ENCODE results near the gene GALNT10.
"Not testable (repeated sequence)": the region's sequence is repeated elsewhere in the genome, so short reads cannot be mapped to it uniquely, and the experiment has no call there.

Gene GALNT10

DNA sequence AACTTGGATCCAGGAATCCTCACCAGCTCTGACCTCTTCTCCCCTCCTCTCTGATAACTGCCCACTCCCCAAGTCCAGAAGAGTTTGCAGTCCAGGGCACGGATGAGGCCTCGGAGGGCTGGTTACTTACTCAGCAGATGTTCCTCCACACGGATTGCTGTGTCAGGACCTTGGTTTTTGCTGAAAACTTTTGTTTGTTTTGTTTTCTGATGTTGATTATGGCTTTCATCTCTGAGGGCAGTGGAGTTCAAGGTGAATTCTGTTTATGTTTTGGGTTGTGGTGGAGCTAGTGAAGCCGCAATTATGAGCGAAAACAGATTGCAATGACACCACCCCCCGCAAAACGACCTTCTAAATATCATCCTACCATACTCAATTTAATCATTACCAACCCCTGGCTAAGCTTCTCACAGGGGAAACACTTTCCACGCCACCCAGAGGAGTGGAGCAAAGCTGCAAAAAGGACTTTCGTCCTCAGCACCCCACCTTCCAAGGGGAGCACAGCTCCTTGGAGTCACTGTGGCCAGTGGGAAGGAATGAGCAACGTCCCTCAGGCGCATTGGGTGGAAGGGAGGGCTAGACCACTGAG, 162.5 kb downstream of the GALNT10 start:
- DNase-seq (ENCODE audit: extremely low read depth, low read depth): peak; percentile 44
- TF ChIP-seq, protein P1, sequence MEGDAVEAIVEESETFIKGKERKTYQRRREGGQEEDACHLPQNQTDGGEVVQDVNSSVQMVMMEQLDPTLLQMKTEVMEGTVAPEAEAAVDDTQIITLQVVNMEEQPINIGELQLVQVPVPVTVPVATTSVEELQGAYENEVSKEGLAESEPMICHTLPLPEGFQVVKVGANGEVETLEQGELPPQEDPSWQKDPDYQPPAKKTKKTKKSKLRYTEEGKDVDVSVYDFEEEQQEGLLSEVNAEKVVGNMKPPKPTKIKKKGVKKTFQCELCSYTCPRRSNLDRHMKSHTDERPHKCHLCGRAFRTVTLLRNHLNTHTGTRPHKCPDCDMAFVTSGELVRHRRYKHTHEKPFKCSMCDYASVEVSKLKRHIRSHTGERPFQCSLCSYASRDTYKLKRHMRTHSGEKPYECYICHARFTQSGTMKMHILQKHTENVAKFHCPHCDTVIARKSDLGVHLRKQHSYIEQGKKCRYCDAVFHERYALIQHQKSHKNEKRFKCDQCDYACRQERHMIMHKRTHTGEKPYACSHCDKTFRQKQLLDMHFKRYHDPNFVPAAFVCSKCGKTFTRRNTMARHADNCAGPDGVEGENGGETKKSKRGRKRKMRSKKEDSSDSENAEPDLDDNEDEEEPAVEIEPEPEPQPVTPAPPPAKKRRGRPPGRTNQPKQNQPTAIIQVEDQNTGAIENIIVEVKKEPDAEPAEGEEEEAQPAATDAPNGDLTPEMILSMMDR (IDR thresholded peaks at IDR 0.05; ENCODE audit: low read depth, low read length): no peak; the same call in none of the 2 replicates

DNA sequence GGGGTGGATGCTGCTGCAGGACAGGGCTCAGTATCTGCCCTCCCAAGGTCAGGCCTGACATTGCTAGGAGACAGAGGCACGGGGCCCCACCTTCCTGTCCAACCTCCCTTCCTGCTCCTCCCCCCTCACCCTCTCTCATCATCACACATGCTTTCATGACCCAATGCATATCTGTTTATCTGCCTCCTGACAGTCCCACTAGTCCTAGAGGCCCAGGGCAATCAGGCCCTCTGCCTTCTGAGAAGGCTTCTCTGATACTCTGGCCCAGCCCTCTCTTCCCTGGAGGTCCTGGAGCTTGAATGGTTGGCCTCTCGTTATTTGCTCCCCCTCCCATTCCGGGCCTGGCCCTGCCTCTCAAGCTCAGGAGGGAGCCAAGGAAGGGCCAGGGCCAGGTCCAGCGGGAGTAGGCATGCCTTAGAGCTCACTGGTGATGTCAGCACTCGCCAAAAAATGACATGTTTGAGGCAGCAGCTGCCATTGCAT, 164.6 kb downstream of the GALNT10 start:
- no peak for DNase-seq (ENCODE audit: extremely low read depth, low read depth)
- TF ChIP-seq, protein P1 (IDR thresholded peaks at IDR 0.05; ENCODE audit: low read depth, low read length): no peak

DNA sequence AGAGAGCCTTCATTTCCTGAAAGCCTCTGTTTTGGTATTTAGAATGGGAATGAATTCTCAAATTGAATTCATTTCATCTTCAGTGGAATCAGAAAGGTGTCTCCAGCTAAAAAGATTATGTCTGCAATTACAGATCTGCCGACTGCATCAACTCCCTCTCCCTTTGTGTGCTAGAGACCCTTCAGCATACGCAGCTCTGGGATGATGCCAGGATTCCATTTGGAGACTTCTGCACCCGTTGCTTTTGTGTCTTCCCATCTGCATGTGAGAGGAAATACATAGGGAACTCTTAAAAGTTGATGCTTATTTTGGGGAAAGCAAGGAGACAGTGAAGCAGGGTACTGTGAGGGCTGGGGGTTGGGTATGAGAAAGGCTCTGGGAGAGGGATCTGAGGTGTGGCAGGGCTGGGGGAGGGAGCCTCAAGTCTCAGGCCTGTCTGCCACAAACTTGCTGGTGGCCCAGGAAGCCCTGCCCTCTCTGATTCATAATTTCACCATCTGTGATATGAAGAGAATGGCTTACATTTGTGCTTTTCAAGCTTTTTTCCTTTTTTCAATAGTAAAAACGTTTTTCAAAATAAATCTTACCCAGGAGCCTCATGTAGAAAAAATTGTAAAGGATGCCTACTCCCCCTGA, 165.6 kb downstream of the GALNT10 start:
- DNase-seq (ENCODE audit: extremely low read depth, low read depth): no peak
- TF ChIP-seq, protein P1 (IDR thresholded peaks at IDR 0.05; ENCODE audit: low read depth, low read length): no peak

DNA sequence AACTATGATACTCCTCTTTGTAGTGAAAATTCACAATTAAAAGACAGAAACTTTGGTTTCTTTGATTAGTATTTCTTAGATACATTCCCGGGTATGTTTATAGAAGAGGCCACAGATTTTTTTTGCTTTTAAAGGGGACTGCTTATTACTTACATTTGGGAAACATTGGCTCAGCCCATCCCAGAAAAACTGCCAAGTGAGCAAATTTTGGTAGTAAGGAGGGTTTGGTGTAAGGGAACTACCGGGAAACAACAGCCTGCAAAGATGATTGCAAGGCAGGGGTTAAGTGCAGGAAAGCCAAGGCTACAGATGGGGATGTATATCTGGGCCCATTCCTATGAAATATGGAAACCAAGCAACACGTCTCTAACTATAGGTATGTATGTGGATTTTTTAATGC, 166.4 kb downstream of the GALNT10 start:
- TF ChIP-seq, protein P1 (IDR thresholded peaks at IDR 0.05; ENCODE audit: low read depth, low read length): no peak

DNA sequence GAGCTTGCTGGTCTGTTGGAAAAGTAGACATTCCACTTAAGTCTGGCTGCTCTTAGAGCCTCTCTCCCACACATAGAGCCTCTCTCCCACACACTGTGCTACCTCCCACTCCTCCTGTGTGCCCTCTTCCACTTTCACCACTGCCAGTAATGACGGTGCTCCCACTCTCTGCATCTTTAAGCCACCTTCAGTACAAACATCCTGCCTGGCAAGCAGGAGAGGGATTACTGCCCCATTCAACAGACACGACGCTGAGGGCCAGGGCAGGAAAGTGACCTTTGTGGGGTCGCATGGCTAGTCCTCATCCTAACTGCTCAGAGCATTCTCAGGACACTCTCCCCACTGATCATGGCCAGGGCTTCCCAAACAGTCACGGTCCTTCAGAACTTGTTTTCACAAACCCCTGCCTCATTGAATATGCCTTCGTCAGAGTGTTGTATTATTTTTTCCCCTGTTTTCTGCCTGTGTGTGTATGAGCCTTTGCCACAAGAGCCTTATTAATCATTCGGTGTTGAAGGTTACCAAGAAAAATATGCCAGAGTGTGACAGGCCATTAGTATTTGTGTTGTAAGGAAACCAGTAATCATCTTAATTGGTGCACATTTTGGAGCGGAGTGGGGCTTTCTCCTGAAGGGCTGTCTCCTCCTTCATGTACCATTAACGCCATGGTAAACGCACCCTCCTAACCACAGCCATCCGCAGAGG, 168.1 kb downstream of the GALNT10 start:
- TF ChIP-seq, protein P1 (IDR thresholded peaks at IDR 0.05; ENCODE audit: low read depth, low read length): no peak
- no peak for DNase-seq (ENCODE audit: extremely low read depth, low read depth)

More for the DNA sequence above, 166.4 kb downstream of the GALNT10 start:
- DNase-seq (ENCODE audit: extremely low read depth, low read depth): no peak

DNA sequence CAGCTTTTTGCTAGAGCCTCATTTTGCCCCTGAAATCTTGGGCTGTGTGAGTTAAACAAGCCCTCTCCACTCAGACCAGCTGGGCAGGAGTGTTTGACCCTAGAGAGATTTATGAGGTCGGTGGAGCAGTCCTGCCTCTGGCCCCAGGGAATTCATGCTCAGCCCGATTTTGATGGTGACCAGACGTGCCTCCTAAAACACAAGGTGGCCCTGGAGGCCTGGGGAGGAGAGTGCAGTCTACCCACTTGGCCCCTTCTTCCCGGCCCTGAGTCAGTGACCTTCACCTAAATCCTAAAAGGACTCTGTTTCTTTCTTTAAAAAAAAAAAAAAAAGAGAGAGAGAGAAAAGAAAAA, 168.7 kb downstream of the GALNT10 start:
- TF ChIP-seq, protein P1 (IDR thresholded peaks at IDR 0.05; ENCODE audit: low read depth, low read length): no peak
- no peak for DNase-seq (ENCODE audit: extremely low read depth, low read depth)

DNA sequence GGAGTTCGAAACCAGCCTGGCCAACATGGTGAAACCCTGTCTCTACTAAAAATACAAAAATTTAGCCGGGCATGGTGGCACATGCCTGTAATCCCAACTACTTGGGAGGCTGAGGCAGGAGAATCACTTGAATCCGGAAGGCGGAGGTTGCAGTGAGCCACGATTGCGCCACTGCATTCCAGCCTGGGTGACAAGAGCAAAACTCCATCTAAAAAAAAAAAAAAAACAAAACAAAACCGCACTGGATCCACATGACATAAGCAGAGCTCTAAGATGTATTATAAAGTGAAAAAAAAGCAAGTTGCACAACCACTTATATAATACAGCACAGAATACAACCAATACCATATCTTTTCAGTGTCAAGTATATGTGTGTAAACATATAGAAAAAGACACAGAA, 169.7 kb downstream of the GALNT10 start:
- DNase-seq (ENCODE audit: extremely low read depth, low read depth): not testable (repeated sequence)
